HepG2 (cell line): ENCODE measurements around the gene CXADR. TPM values are rescaled to one million over a fixed set of nuclear protein-coding genes. Genes with fewer than 3 reads are reported as not detected.

Experiments used
- CBX2 ChIP-seq, 2 experiments: fragments of 200-600 bp in 1 of 2; sonication (generic); formaldehyde crosslinking in 1 of 2; IDR thresholded peaks; 2 replicates each; pipeline versions ENCODE4 v1.7.0 to v1.8.1; 2018 to 2022; ENCODE audit warnings: low read depth in 2 of 2, low read length in 1 of 2, mild to moderate bottlenecking in 1 of 2, missing genetic modification reagents in 1 of 2
- HIVEP1 ChIP-seq: sonication (generic); formaldehyde crosslinking; IDR thresholded peaks from 2 replicates; pipeline ENCODE4 v1.4.0; 2020; ENCODE audit warnings: mild to moderate bottlenecking, missing genetic modification reagents
- HNF4A ChIP-seq: sonication (generic); formaldehyde crosslinking; IDR thresholded peaks from 2 replicates; pipeline ENCODE4 v1.4.0; 2020; ENCODE audit warnings: missing genetic modification reagents
- JARID2 ChIP-seq: sonication (generic); formaldehyde crosslinking; IDR thresholded peaks from 2 replicates; pipeline ENCODE4 v1.8.1; 2023; ENCODE audit warnings: missing genetic modification reagents, inconsistent platforms; ENCODE audit not compliant: insufficient replicate concordance
- MED1 ChIP-seq: sonication (generic); formaldehyde crosslinking; IDR thresholded peaks from 2 replicates; pipeline ENCODE4 v1.4.0; 2020; ENCODE audit warnings: missing genetic modification reagents
- MEF2D ChIP-seq: sonication (generic); formaldehyde crosslinking; IDR thresholded peaks from 2 replicates; pipeline ENCODE4 v1.5.1; 2020; ENCODE audit warnings: mild to moderate bottlenecking, missing genetic modification reagents
- NFYB ChIP-seq: sonication (generic); formaldehyde crosslinking; IDR thresholded peaks from 2 replicates; pipeline ENCODE4 v1.4.0; 2020; ENCODE audit warnings: missing genetic modification reagents
- RELA ChIP-seq: sonication (generic); formaldehyde crosslinking; IDR thresholded peaks from 2 replicates; pipeline ENCODE4 v1.4.0; 2020; ENCODE audit warnings: missing genetic modification reagents
- RFX5 ChIP-seq: IDR thresholded peaks from 2 replicates; pipeline ENCODE4 v1.6.1; 2011; ENCODE audit warnings: low read depth, low read length, improper control_type of control experiment
- SP140L ChIP-seq: sonication (generic); formaldehyde crosslinking; IDR thresholded peaks from 2 replicates; pipeline ENCODE4 v1.4.0; 2020; ENCODE audit warnings: missing genetic modification reagents, borderline replicate concordance
- ZNF773 ChIP-seq: sonication (generic); formaldehyde crosslinking; IDR thresholded peaks from 2 replicates; pipeline ENCODE4 v1.4.0; 2020; ENCODE audit warnings: missing genetic modification reagents, borderline replicate concordance
- ZNF775 ChIP-seq: sonication (generic); formaldehyde crosslinking; IDR thresholded peaks from 2 replicates; pipeline ENCODE4 v1.4.0; 2020; ENCODE audit warnings: missing genetic modification reagents, mild to moderate bottlenecking, moderate library complexity, borderline replicate concordance
- polyA plus RNA-seq, 8 experiments: library from polyadenylated mRNA; depleted of rRNA in 3 of 8; stranded (reverse) in 7 of 8; unstranded in 1 of 8; fragments of >200 nt; fragmentation: Illumina TruSeq in 4 of 8; extraction: Trizol in 4 of 8; gene quantifications; 2 replicates each; pipeline versions ENCODE4 v1.2.1 to v1.2.3, GENCODE V29; 2011 to 2016; ENCODE audit warnings: low read depth in 4 of 8, missing spikeins in 1 of 8, mixed read lengths in 1 of 8; ENCODE audit not compliant: insufficient read depth in 1 of 8
- total RNA-seq, 5 experiments: library from RNA; depleted of rRNA; stranded (reverse); fragments of >200 nt; fragmentation: Illumina TruSeq; extraction: Trizol; gene quantifications; 2 replicates each; pipeline ENCODE4 v1.2.3, GENCODE V29; 2016; ENCODE audit warnings: low read depth in 1 of 5
- TF ChIP-seq, protein P1 (sequence below): sonication (generic); formaldehyde crosslinking; IDR thresholded peaks from 2 replicates; pipeline ENCODE4 v1.5.1; 2020; ENCODE audit warnings: missing genetic modification reagents, mild to moderate bottlenecking, borderline replicate concordance
- TF ChIP-seq, protein P2 (sequence below): sonication (generic); formaldehyde crosslinking; IDR thresholded peaks from 2 replicates; pipeline ENCODE4 v1.8.0; 2022; ENCODE audit warnings: mild to moderate bottlenecking, missing genetic modification reagents
- TF ChIP-seq, protein P3 (sequence below): sonication (generic); formaldehyde crosslinking; IDR thresholded peaks from 2 replicates; pipeline ENCODE4 v1.8.1; 2023; ENCODE audit warnings: mild to moderate bottlenecking, missing genetic modification reagents
- TF ChIP-seq, protein P4 (sequence below): sonication (generic); formaldehyde crosslinking; IDR thresholded peaks from 2 replicates; pipeline ENCODE4 v1.8.0; 2022; ENCODE audit warnings: mild to moderate bottlenecking, missing genetic modification reagents; ENCODE audit not compliant: insufficient replicate concordance
- TF ChIP-seq, protein P5 (sequence below): sonication (generic); formaldehyde crosslinking; IDR thresholded peaks from 2 replicates; pipeline ENCODE4 v1.5.0; 2020; ENCODE audit warnings: missing genetic modification reagents, mild to moderate bottlenecking, borderline replicate concordance
- TF ChIP-seq, protein P6 (sequence below): sonication (generic); formaldehyde crosslinking; conservative IDR thresholded peaks from 2 replicates; pipeline ENCODE4 v1.4.0; 2020; ENCODE audit warnings: missing genetic modification reagents

CXADR gene
- total and polyA plus RNA-seq, 2 of the 13 experiments (the other 11 are each of a cell fraction or from before 2014, with no cell fraction given) = 86.8 to 110 TPM

DNA sequence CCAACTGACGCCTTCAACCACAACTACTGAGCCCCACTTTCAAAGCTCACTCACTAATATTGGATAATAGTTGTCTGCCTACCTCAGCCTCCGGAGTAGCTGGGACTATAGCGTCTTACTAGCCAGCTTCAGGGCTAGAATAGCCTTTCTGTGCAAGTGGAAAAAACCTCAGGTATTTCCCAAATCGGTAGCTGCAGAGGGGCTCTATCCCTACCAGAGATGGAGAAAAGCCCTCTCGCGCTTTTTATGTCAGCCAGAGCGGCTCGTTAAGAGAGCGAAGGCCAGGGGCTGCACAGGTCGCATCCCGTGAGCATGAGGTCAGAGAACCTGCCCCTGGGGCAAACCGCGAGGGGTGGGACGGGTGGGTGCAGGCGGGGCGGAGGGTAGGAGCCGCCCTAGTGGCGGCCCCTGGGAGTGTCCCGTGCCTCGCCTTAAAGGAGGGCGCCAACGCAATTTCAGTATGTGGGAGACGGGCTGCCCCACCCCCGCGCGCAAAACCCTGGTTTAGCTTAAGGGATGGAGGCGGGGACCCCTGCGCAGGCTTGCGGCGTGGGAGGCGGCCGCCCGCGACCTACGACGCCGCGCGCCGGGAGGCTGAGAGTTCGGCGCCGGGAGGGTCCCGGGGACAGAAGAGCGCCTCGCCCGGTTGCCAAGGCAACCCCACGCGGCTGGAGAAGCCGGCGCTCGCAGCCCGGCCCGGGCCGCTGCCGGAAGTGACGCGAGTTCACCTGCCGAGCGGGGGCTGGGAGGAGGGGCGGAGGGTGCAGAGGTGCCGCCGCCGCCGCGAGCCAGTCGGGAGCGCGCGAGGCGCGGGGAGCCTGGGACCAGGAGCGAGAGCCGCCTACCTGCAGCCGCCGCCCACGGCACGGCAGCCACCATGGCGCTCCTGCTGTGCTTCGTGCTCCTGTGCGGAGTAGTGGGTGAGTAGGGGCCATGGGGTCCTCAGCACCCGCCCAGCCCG, at the start of gene CXADR (continued):
- TF ChIP-seq HNF4A (CRISPR knock-in tag) (peak; percentile 52), MEF2D (CRISPR knock-in tag) (no peak), NFYB (CRISPR knock-in tag) (no peak), ZNF775 (no peak), ZNF773 (CRISPR knock-in tag) (peak; percentile 67; the same call in 1 of the 2 replicates), MED1 (CRISPR knock-in tag) (peak; percentile 65), RFX5 (peak; percentile 61), SP140L (0 out of 2 replicates have a peak, but pooled peaks have one; percentile 21), HIVEP1 (peak; percentile 49; the same call in 1 of the 2 replicates), RELA (CRISPR knock-in tag) (0 out of 2 replicates have a peak, but pooled peaks have one; percentile 28), JARID2 (CRISPR knock-in tag) (no peak), CBX2 (IDR thresholded peaks at IDR 0.05; ENCODE audit: low read depth, low read length) (no peak), CBX2 (CRISPR knock-in tag; IDR thresholded peaks at IDR 0.05; ENCODE audit: low read depth) (no peak)
- TF ChIP-seq, protein P1, sequence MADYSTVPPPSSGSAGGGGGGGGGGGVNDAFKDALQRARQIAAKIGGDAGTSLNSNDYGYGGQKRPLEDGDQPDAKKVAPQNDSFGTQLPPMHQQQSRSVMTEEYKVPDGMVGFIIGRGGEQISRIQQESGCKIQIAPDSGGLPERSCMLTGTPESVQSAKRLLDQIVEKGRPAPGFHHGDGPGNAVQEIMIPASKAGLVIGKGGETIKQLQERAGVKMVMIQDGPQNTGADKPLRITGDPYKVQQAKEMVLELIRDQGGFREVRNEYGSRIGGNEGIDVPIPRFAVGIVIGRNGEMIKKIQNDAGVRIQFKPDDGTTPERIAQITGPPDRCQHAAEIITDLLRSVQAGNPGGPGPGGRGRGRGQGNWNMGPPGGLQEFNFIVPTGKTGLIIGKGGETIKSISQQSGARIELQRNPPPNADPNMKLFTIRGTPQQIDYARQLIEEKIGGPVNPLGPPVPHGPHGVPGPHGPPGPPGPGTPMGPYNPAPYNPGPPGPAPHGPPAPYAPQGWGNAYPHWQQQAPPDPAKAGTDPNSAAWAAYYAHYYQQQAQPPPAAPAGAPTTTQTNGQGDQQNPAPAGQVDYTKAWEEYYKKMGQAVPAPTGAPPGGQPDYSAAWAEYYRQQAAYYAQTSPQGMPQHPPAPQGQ = no peak
- TF ChIP-seq, protein P2, sequence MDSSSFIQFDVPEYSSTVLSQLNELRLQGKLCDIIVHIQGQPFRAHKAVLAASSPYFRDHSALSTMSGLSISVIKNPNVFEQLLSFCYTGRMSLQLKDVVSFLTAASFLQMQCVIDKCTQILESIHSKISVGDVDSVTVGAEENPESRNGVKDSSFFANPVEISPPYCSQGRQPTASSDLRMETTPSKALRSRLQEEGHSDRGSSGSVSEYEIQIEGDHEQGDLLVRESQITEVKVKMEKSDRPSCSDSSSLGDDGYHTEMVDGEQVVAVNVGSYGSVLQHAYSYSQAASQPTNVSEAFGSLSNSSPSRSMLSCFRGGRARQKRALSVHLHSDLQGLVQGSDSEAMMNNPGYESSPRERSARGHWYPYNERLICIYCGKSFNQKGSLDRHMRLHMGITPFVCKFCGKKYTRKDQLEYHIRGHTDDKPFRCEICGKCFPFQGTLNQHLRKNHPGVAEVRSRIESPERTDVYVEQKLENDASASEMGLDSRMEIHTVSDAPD (CRISPR knock-in tag) = no peak
- TF ChIP-seq, protein P3, sequence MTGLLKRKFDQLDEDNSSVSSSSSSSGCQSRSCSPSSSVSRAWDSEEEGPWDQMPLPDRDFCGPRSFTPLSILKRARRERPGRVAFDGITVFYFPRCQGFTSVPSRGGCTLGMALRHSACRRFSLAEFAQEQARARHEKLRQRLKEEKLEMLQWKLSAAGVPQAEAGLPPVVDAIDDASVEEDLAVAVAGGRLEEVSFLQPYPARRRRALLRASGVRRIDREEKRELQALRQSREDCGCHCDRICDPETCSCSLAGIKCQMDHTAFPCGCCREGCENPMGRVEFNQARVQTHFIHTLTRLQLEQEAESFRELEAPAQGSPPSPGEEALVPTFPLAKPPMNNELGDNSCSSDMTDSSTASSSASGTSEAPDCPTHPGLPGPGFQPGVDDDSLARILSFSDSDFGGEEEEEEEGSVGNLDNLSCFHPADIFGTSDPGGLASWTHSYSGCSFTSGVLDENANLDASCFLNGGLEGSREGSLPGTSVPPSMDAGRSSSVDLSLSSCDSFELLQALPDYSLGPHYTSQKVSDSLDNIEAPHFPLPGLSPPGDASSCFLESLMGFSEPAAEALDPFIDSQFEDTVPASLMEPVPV (CRISPR knock-in tag) = peak; percentile 35; the same call in 1 of the 2 replicates
- TF ChIP-seq, protein P4, sequence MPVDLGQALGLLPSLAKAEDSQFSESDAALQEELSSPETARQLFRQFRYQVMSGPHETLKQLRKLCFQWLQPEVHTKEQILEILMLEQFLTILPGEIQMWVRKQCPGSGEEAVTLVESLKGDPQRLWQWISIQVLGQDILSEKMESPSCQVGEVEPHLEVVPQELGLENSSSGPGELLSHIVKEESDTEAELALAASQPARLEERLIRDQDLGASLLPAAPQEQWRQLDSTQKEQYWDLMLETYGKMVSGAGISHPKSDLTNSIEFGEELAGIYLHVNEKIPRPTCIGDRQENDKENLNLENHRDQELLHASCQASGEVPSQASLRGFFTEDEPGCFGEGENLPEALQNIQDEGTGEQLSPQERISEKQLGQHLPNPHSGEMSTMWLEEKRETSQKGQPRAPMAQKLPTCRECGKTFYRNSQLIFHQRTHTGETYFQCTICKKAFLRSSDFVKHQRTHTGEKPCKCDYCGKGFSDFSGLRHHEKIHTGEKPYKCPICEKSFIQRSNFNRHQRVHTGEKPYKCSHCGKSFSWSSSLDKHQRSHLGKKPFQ (CRISPR knock-in tag) = no peak
- TF ChIP-seq, protein P5, sequence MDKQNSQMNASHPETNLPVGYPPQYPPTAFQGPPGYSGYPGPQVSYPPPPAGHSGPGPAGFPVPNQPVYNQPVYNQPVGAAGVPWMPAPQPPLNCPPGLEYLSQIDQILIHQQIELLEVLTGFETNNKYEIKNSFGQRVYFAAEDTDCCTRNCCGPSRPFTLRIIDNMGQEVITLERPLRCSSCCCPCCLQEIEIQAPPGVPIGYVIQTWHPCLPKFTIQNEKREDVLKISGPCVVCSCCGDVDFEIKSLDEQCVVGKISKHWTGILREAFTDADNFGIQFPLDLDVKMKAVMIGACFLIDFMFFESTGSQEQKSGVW (CRISPR knock-in tag) = no peak; the same call in 1 of the 2 replicates
- TF ChIP-seq, protein P6, sequence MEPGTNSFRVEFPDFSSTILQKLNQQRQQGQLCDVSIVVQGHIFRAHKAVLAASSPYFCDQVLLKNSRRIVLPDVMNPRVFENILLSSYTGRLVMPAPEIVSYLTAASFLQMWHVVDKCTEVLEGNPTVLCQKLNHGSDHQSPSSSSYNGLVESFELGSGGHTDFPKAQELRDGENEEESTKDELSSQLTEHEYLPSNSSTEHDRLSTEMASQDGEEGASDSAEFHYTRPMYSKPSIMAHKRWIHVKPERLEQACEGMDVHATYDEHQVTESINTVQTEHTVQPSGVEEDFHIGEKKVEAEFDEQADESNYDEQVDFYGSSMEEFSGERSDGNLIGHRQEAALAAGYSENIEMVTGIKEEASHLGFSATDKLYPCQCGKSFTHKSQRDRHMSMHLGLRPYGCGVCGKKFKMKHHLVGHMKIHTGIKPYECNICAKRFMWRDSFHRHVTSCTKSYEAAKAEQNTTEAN = 0 out of 2 replicates have a peak, but pooled peaks have one; percentile 17
